A673 (cell line): ENCODE measurements around the gene GGN. TPM values are rescaled to one million over a fixed set of nuclear protein-coding genes. Genes with fewer than 3 reads are reported as not detected.

Experiments used
- BruUV-seq: library from RNA; stranded (reverse); fragments of 400-500 nt; replicated peaks from 2 replicates; lab custom pipeline; 2021; lab: Mats Ljungman, UMichigan
- CTCF ChIA-PET: fragments of 300-600 bp; sonication (Branson Sonifier 250); formaldehyde crosslinking; loops from one replicate; lab custom pipeline; 2022; ENCODE audit warnings: antibody characterized with exemption; lab: Charles Lee
- POLR2A ChIA-PET: fragments of 300-600 bp; sonication (Branson Sonifier 250); formaldehyde crosslinking; loops from one replicate; lab custom pipeline; 2022; ENCODE audit warnings: antibody characterized with exemption; ENCODE audit not compliant: low non-redundant PET; lab: Charles Lee
- DNase-seq: peaks from one replicate; pipeline ENCODE4 v3.0.0-alpha.2; 2015; ENCODE audit warnings: low spot score
- H3K27ac ChIP-seq: fragments of 200-600 bp; sonication (generic); 2 replicates; pipeline ENCODE4 v1.5.1; 2016; ENCODE audit warnings: mixed run types, low read depth, mild to moderate bottlenecking, mixed read lengths, antibody characterized with exemption, low read length; ENCODE audit not compliant: poor library complexity, severe bottlenecking
- H3K27me3 ChIP-seq: fragments of 200-600 bp; sonication (generic); replicated peaks from 2 replicates; pipeline ENCODE4 v1.6.1; 2017; ENCODE audit warnings: mixed run types, low read depth, mild to moderate bottlenecking, mixed read lengths, antibody characterized with exemption, low read length; ENCODE audit not compliant: insufficient read depth, poor library complexity
- H3K36me3 ChIP-seq: fragments of 200-600 bp; sonication (generic); 2 replicates; pipeline ENCODE4 v1.6.1; 2016; ENCODE audit warnings: mixed run types, mild to moderate bottlenecking, mixed read lengths, antibody characterized with exemption, low read length; ENCODE audit not compliant: insufficient read depth, poor library complexity, severe bottlenecking
- H3K4me1 ChIP-seq: fragments of 200-600 bp; sonication (generic); 2 replicates; pipeline ENCODE4 v1.6.1; 2017; ENCODE audit warnings: mixed run types, mild to moderate bottlenecking, mixed read lengths, antibody characterized with exemption, low read length; ENCODE audit not compliant: insufficient read depth, poor library complexity, severe bottlenecking
- H3K4me3 ChIP-seq: fragments of 200-600 bp; sonication (generic); 2 replicates; pipeline ENCODE4 v1.5.1; 2016; ENCODE audit warnings: low read depth, mixed run types, mild to moderate bottlenecking, mixed read lengths, low read length; ENCODE audit not compliant: poor library complexity, severe bottlenecking
- H3K9me3 ChIP-seq: fragments of 200-600 bp; sonication (generic); 2 replicates; pipeline ENCODE4 v1.6.1; 2016; ENCODE audit warnings: mixed run types, low read depth, mild to moderate bottlenecking, mixed read lengths, antibody characterized with exemption, low read length; ENCODE audit not compliant: poor library complexity, severe bottlenecking
- EZH2 ChIP-seq: fragments of 200-600 bp; sonication (generic); IDR thresholded peaks from 2 replicates; pipeline ENCODE4 v1.6.1; 2017; ENCODE audit warnings: borderline replicate concordance, low read depth, mild to moderate bottlenecking, mixed read lengths, antibody characterized with exemption, low read length; ENCODE audit not compliant: poor library complexity, severe bottlenecking
- intact Hi-C: fragments of 100-400 bp; cut with micrococcal nuclease; formaldehyde crosslinking; loops from one replicate; pipeline ENCODE4 v1.10.0; 2022; ENCODE audit not compliant: unreplicated experiment
- total RNA-seq: library from RNA; stranded (reverse); gene quantifications from 2 replicates; pipeline ENCODE4 v1.2.3, GENCODE V29; 2021
- TF ChIP-seq, protein P1 (sequence below): fragments of 300-800, 200-600 bp; sonication (generic); conservative IDR thresholded peaks from 2 replicates; pipeline ENCODE4 v1.5.1; 2017; ENCODE audit warnings: low read depth, mild to moderate bottlenecking, antibody characterized with exemption, low read length, moderate library complexity, mixed read lengths

The GGN gene
- total RNA-seq, 1 experiment from 2014 or later = 1.3 TPM

DNA sequence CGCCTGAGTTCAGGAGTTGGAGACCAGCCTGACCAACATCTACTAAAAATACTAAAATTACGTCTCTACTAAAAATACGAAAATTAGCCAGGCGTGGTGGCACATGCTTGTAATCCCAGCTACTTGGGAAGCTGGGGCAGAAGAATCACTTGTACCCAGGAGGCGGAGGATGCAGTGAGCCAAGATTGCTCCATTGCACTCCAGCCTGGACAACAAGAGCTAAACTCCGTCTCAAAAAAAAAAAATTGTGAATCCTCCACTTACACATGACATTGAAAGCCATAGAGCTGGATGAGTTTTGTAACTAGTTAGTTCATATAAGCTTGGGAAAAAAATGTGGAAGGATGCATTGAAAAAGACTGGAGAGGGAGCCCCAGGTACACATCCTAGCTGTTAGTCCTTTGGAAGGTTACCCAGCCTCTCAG lies 13.9 kb downstream of the GGN start:
- intact Hi-C loops = loop anchor here (5.0 kb wide), 1 partner anchor 37 kb away; the partner anchor contains the start of gene CATSPERG
- peaks cover 10% of the 10 kb centered on the region for H3K4me1 ChIP-seq
- peaks cover 17% of the 10 kb centered on the region for H3K36me3 ChIP-seq
- H3K27me3 ChIP-seq = no peaks in the 10 kb centered on the region
- H3K9me3 ChIP-seq = no peaks in the 10 kb centered on the region
- no TSS peak for BruUV-seq
- no peak for TF ChIP-seq EZH2
- TF ChIP-seq, protein P1, sequence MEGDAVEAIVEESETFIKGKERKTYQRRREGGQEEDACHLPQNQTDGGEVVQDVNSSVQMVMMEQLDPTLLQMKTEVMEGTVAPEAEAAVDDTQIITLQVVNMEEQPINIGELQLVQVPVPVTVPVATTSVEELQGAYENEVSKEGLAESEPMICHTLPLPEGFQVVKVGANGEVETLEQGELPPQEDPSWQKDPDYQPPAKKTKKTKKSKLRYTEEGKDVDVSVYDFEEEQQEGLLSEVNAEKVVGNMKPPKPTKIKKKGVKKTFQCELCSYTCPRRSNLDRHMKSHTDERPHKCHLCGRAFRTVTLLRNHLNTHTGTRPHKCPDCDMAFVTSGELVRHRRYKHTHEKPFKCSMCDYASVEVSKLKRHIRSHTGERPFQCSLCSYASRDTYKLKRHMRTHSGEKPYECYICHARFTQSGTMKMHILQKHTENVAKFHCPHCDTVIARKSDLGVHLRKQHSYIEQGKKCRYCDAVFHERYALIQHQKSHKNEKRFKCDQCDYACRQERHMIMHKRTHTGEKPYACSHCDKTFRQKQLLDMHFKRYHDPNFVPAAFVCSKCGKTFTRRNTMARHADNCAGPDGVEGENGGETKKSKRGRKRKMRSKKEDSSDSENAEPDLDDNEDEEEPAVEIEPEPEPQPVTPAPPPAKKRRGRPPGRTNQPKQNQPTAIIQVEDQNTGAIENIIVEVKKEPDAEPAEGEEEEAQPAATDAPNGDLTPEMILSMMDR = no peak
- POLR2A ChIA-PET = no interaction called here
- H3K4me3 ChIP-seq = peak overlapping the region; percentile 83
- CTCF ChIA-PET = interaction anchor here (0.7 to 1.0 kb wide), 3 partner anchors 14 to 471 kb away, joined by 3 to 6 read pairs (median 6); partner anchors contain the start of genes FAM98C and GGN
- H3K27ac ChIP-seq = peak overlapping the region; percentile 94
- DNase-seq = no peak

DNA sequence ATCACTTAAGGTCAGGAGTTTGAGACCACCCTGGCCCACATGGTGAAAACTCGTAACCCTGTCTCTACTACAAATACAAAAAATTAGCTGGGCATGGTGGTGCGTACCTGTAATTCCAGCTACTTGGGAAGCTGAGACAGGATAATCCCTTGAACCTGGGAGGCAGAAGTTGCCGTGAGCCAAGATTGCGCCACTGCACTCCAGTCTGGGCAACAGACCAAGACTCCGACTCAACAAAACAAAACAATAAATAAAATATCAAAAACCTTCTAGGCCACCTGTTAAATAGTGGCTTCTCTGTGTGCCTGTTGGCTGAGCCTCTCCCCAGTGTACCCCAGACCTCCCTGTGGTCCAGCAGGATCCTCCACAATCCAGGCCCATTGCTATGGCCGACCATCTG lies 16.8 kb downstream of the GGN start:
- ChIA-PET POLR2A (no interaction called here), CTCF (no interaction called here)
- no peaks in the 10 kb centered on the region for H3K27me3 ChIP-seq
- DNase-seq = no peak
- BruUV-seq = no TSS peak
- peaks cover 6% of the 10 kb centered on the region for H3K4me1 ChIP-seq
- no peak overlapping the region for H3K27ac ChIP-seq
- H3K36me3 ChIP-seq = no peaks in the 10 kb centered on the region
- H3K9me3 ChIP-seq = no peaks in the 10 kb centered on the region
- TF ChIP-seq EZH2 = no peak
- TF ChIP-seq, protein P1 = no peak
- no peak overlapping the region for H3K4me3 ChIP-seq
- intact Hi-C loops = loop anchor here (5.0 kb wide), 1 partner anchor 34 kb away; the partner anchor contains the start of gene CATSPERG

GRCh38 chr19:38370299-38370698 lies 17.5 kb downstream of the GGN start:
- TF ChIP-seq EZH2 = no peak
- TF ChIP-seq, protein P1 = no peak
- Histone ChIP-seq H3K4me3 (no peak overlapping the region), H3K36me3 (no peaks in the 10 kb centered on the region), H3K9me3 (no peaks in the 10 kb centered on the region), H3K27ac (no peak overlapping the region), H3K27me3 (no peaks in the 10 kb centered on the region), H3K4me1 (no peaks in the 10 kb centered on the region)
- no peak for DNase-seq
- CTCF ChIA-PET = no interaction called here
- intact Hi-C loops = loop anchor here (5.0 kb wide), 1 partner anchor 33 kb away; the partner anchor contains the start of gene CATSPERG
- no TSS peak for BruUV-seq
- POLR2A ChIA-PET = no interaction called here
